ENCODE data around the gene NR5A1.

Gene NR5A1

GRCh38 chr9:124500796-124501611 is 6.2 kb downstream of the NR5A1 start:
- H3K4me3 ChIP-seq (ENCODE audit: low read depth, low read length): no peak overlapping the region
- no peak for DNase-seq (ENCODE audit: low read depth, low spot score)
- in situ Hi-C loops (cut with HindIII; ENCODE audit: low sequenced_read_pairs): no loop called here
- TF ChIP-seq CTCF (IDR thresholded peaks at IDR 0.05; ENCODE audit: low read depth, low read length): no peak

GRCh38 chr9:124500028-124500795 is 7.0 kb downstream of the NR5A1 start:
- no peak for TF ChIP-seq CTCF (IDR thresholded peaks at IDR 0.05; ENCODE audit: low read depth, low read length)
- H3K4me3 ChIP-seq (ENCODE audit: low read depth, low read length): no peak overlapping the region
- DNase-seq (ENCODE audit: low read depth, low spot score): no peak
- in situ Hi-C loops (cut with HindIII; ENCODE audit: low sequenced_read_pairs): no loop called here

- no peak for DNase-seq (ENCODE audit: low read depth, low spot score)
- no peak overlapping the region for H3K4me3 ChIP-seq (ENCODE audit: low read depth, low read length)
- in situ Hi-C loops (cut with HindIII; ENCODE audit: low sequenced_read_pairs): no loop called here
- TF ChIP-seq CTCF (IDR thresholded peaks at IDR 0.05; ENCODE audit: low read depth, low read length): no peak
Measured at GRCh38 chr9:124499216-124499615, 8.0 kb downstream of the NR5A1 start.

GRCh38 chr9:124498499-124499146 is 8.6 kb downstream of the NR5A1 start:
- in situ Hi-C loops (cut with HindIII; ENCODE audit: low sequenced_read_pairs): no loop called here
- H3K4me3 ChIP-seq (ENCODE audit: low read depth, low read length): no peak overlapping the region
- TF ChIP-seq CTCF (IDR thresholded peaks at IDR 0.05; ENCODE audit: low read depth, low read length): no peak
- DNase-seq (ENCODE audit: low read depth, low spot score): no peak

- in situ Hi-C loops (cut with HindIII; ENCODE audit: low sequenced_read_pairs): no loop called here
- no peak for TF ChIP-seq CTCF (IDR thresholded peaks at IDR 0.05; ENCODE audit: low read depth, low read length)
Measured at GRCh38 chr9:124498040-124498439, 9.2 kb downstream of the NR5A1 start.

GRCh38 chr9:124497441-124497840 is 9.8 kb downstream of the NR5A1 start:
- no peak overlapping the region for H3K4me3 ChIP-seq (ENCODE audit: low read depth, low read length)
- no peak for DNase-seq (ENCODE audit: low read depth, low spot score)
- in situ Hi-C loops (cut with HindIII; ENCODE audit: low sequenced_read_pairs): no loop called here

More at GRCh38 chr9:124498040-124498439, 9.2 kb downstream of the NR5A1 start:
- H3K4me3 ChIP-seq (ENCODE audit: low read depth, low read length): no peak overlapping the region
- no peak for DNase-seq (ENCODE audit: low read depth, low spot score)

More at GRCh38 chr9:124497441-124497840, 9.8 kb downstream of the NR5A1 start:
- TF ChIP-seq CTCF (IDR thresholded peaks at IDR 0.05; ENCODE audit: low read depth, low read length): no peak
